PC-3 (cell line): ENCODE data around the gene TRAF3. TPM values are rescaled to one million over a fixed set of nuclear protein-coding genes. Genes with fewer than 3 reads are reported as not detected.

Source experiments
- ATAC-seq: fragments of 200-7000 bp; cut with Tn5 transposase; 2 replicates; pipeline ENCODE4 v1.9.1; 2020; ENCODE audit warnings: mild to moderate bottlenecking, moderate library complexity
- BruUV-seq: library from RNA; stranded (reverse); fragments of 400-500 nt; replicated peaks from 2 replicates; lab custom pipeline; 2021; lab: Mats Ljungman, UMichigan
- CTCF ChIA-PET: fragments of 300-600 bp; sonication (Branson Sonifier 250); formaldehyde crosslinking; loops from one replicate; lab custom pipeline; 2022; ENCODE audit warnings: antibody characterized with exemption; lab: Charles Lee
- POLR2A ChIA-PET: fragments of 300-600 bp; sonication (Branson Sonifier 250); formaldehyde crosslinking; loops from one replicate; lab custom pipeline; 2022; ENCODE audit warnings: antibody characterized with exemption; ENCODE audit not compliant: unreplicated experiment; lab: Charles Lee
- DNase-seq: peaks from one replicate; pipeline ENCODE4 v3.0.0-alpha.2; 2015
- H2AFZ ChIP-seq: fragments of 300-600 bp; sonication (generic); 2 replicates; pipeline ENCODE4 v1.6.0; 2016; ENCODE audit warnings: antibody characterized with exemption, low read length
- H3F3A ChIP-seq: fragments of 300-600 bp; sonication (generic); one replicate; pipeline ENCODE4 v1.6.0; 2017; ENCODE audit warnings: antibody characterized with exemption, low read length, control low read depth, mild to moderate bottlenecking; ENCODE audit not compliant: unreplicated experiment
- H3K27ac ChIP-seq: fragments of 300-600 bp; sonication (generic); 2 replicates; pipeline ENCODE4 v1.5.1; 2016; ENCODE audit warnings: mild to moderate bottlenecking, low read length
- H3K27me3 ChIP-seq: fragments of 300-600 bp; sonication (generic); 2 replicates; pipeline ENCODE4 v1.6.1; 2016; ENCODE audit warnings: low read length, mixed read lengths
- H3K36me3 ChIP-seq: fragments of 300-600 bp; sonication (generic); 2 replicates; pipeline ENCODE4 v1.6.1; 2016; ENCODE audit warnings: low read depth, mixed run types, low read length, mixed read lengths
- H3K4me1 ChIP-seq: fragments of 300-600 bp; sonication (generic); 2 replicates; pipeline ENCODE4 v1.5.1; 2016; ENCODE audit warnings: low read length; ENCODE audit not compliant: insufficient read depth
- H3K4me2 ChIP-seq: fragments of 300-600 bp; sonication (generic); 2 replicates; pipeline ENCODE4 v1.6.0; 2016; ENCODE audit warnings: low read length
- H3K4me3 ChIP-seq: fragments of 300-600 bp; sonication (generic); 2 replicates; pipeline ENCODE4 v1.5.1; 2016; ENCODE audit warnings: mild to moderate bottlenecking, low read length, mixed read lengths
- H3K79me2 ChIP-seq: fragments of 300-600 bp; sonication (generic); 2 replicates; pipeline ENCODE4 v1.6.1; 2017; ENCODE audit warnings: low read length, mixed read lengths
- H3K9ac ChIP-seq: fragments of 300-600 bp; sonication (generic); 2 replicates; pipeline ENCODE4 v1.6.0; 2016; ENCODE audit warnings: mild to moderate bottlenecking, low read length
- H3K9me2 ChIP-seq: fragments of 300-600 bp; sonication (generic); replicated peaks from 2 replicates; pipeline ENCODE4 v1.6.1; 2016; ENCODE audit warnings: mixed run types, low read length, mixed read lengths
- H3K9me3 ChIP-seq: fragments of 300-600 bp; sonication (generic); 2 replicates; pipeline ENCODE4 v1.6.1; 2016; ENCODE audit warnings: low read length, mixed read lengths
- H4K20me1 ChIP-seq: fragments of 300-600 bp; sonication (generic); 2 replicates; pipeline ENCODE4 v1.6.1; 2016; ENCODE audit warnings: low read length, mixed read lengths
- CTCF ChIP-seq: fragments of 300-600 bp; sonication (generic); conservative IDR thresholded peaks from 2 replicates; pipeline ENCODE4 v1.5.1; 2017; ENCODE audit warnings: antibody characterized with exemption, low read depth, mild to moderate bottlenecking, low read length
- EZH2 ChIP-seq: fragments of 300-600 bp; sonication (generic); IDR thresholded peaks from one replicate; pipeline ENCODE4 v1.6.1; 2017; ENCODE audit warnings: antibody characterized with exemption, mild to moderate bottlenecking, low read length; ENCODE audit not compliant: unreplicated experiment
- EZH2phosphoT487 ChIP-seq: fragments of 300-600 bp; sonication (generic); IDR thresholded peaks from 2 replicates; pipeline ENCODE4 v1.6.1; 2018; ENCODE audit warnings: mild to moderate bottlenecking, antibody characterized with exemption, low read length, borderline replicate concordance
- intact Hi-C: fragments of 100-400 bp; cut with micrococcal nuclease; formaldehyde crosslinking; loops from 2 replicates; pipeline ENCODE4 v1.9.0; 2023
- total RNA-seq: library from RNA; depleted of rRNA; stranded (reverse); fragments of >200 nt; gene quantifications from 2 replicates; pipeline ENCODE4 v1.2.3, GENCODE V29; 2014

The TRAF3 gene
- total RNA-seq, 1 experiment from 2014 or later = 19.4 TPM

GRCh38 chr14:102882226-102882906 is 105.1 kb downstream of the TRAF3 start:
- no peaks in the 10 kb centered on the region for H3K9me3 ChIP-seq
- no peak overlapping the region for H3K4me3 ChIP-seq
- H3K9me2 ChIP-seq = no peaks in the 10 kb centered on the region
- no peak overlapping the region for H2AFZ ChIP-seq
- BruUV-seq = no TSS peak
- H3K9ac ChIP-seq = no peak overlapping the region
- H3F3A ChIP-seq = no peaks in the 10 kb centered on the region
- no peak overlapping the region for H3K4me2 ChIP-seq
- TF ChIP-seq EZH2phosphoT487 (no peak), CTCF (no peak), EZH2 (no peak)
- H3K27me3 ChIP-seq = no peaks in the 10 kb centered on the region
- DNase-seq (no peak), ATAC-seq (no peak)
- no peaks in the 10 kb centered on the region for H3K79me2 ChIP-seq
- intact Hi-C loops = no loop called here
- CTCF ChIA-PET = no interaction called here
- H3K27ac ChIP-seq = no peak overlapping the region
- 0 out of 2 replicates have a peak, but pooled peaks cover 3% of the 10 kb centered on the region for H3K36me3 ChIP-seq
- POLR2A ChIA-PET = no interaction called here
- H4K20me1 ChIP-seq = no peaks in the 10 kb centered on the region
- no peaks in the 10 kb centered on the region for H3K4me1 ChIP-seq

GRCh38 chr14:102883089-102883541 is 105.9 kb downstream of the TRAF3 start:
- Histone ChIP-seq H3K4me3 (no peak overlapping the region), H4K20me1 (no peaks in the 10 kb centered on the region), H3K4me2 (no peak overlapping the region), H3K36me3 (peaks cover 3% of the 10 kb centered on the region; the same call in 1 of the 2 replicates), H2AFZ (no peak overlapping the region), H3K9me3 (no peaks in the 10 kb centered on the region), H3K9ac (no peak overlapping the region), H3K4me1 (no peaks in the 10 kb centered on the region), H3K27me3 (no peaks in the 10 kb centered on the region), H3F3A (no peaks in the 10 kb centered on the region), H3K9me2 (no peaks in the 10 kb centered on the region), H3K79me2 (no peaks in the 10 kb centered on the region), H3K27ac (no peak overlapping the region)
- DNase-seq = no peak
- ChIA-PET CTCF (no interaction called here), POLR2A (no interaction called here)
- TF ChIP-seq CTCF (no peak), EZH2 (no peak), EZH2phosphoT487 (no peak)
- BruUV-seq = no TSS peak
- no peak for ATAC-seq
- intact Hi-C loops = no loop called here

GRCh38 chr14:102883554-102883953 is 106.3 kb downstream of the TRAF3 start:
- POLR2A ChIA-PET = no interaction called here
- H3K4me1 ChIP-seq = no peaks in the 10 kb centered on the region
- no peaks in the 10 kb centered on the region for H3K27me3 ChIP-seq
- no peak overlapping the region for H3K4me2 ChIP-seq
- no peaks in the 10 kb centered on the region for H3K9me2 ChIP-seq
- TF ChIP-seq CTCF = no peak
- no peak for TF ChIP-seq EZH2
- no peak for TF ChIP-seq EZH2phosphoT487
- H3K36me3 ChIP-seq = peaks cover 3% of the 10 kb centered on the region; the same call in 1 of the 2 replicates
- no peaks in the 10 kb centered on the region for H3F3A ChIP-seq
- no peak for DNase-seq
- intact Hi-C loops = no loop called here
- no peak overlapping the region for H2AFZ ChIP-seq
- H3K79me2 ChIP-seq = no peaks in the 10 kb centered on the region
- H3K9me3 ChIP-seq = no peaks in the 10 kb centered on the region
- no TSS peak for BruUV-seq
- H3K9ac ChIP-seq = no peak overlapping the region
- H3K4me3 ChIP-seq = no peak overlapping the region
- no peaks in the 10 kb centered on the region for H4K20me1 ChIP-seq
- no peak for ATAC-seq
- H3K27ac ChIP-seq = no peak overlapping the region
- CTCF ChIA-PET = no interaction called here
